ENCODE measurements around the gene INHA.

Gene INHA

DNA sequence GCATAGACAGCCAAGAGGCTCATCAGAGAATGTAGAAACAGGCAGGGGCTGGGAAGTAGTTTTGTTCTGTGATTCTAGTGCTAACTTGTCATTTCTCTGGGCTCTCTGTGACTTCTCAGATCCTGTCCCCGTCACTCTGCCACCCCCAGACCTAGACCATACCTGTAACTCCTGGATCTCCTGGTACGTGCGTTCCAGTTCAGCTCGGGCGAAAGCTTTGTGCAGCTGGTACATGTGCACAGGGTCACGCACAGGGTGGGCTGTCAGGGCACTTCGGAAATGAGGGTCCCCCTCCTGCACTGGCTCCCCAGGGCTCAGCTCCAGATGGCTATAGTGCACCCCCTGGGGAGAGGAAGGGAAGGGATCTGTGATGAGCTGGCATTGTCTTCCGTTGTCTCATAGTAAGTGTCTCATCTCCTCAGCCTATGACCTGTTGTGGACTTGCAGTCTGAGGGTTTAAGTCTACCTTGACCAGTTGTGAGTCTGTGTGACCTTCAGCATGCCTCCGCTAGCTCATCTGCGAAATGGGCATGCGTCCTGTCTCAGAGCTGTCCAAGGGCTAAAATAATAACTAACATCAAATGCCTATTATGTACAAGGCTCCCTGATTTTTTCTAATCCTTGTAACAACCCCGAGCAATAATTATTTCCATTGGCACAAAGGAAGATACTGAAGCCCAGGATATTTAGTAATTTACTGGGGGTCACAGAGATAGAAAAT lies 31.2 kb upstream of the INHA start:
- DNase-seq: no peak

DNA sequence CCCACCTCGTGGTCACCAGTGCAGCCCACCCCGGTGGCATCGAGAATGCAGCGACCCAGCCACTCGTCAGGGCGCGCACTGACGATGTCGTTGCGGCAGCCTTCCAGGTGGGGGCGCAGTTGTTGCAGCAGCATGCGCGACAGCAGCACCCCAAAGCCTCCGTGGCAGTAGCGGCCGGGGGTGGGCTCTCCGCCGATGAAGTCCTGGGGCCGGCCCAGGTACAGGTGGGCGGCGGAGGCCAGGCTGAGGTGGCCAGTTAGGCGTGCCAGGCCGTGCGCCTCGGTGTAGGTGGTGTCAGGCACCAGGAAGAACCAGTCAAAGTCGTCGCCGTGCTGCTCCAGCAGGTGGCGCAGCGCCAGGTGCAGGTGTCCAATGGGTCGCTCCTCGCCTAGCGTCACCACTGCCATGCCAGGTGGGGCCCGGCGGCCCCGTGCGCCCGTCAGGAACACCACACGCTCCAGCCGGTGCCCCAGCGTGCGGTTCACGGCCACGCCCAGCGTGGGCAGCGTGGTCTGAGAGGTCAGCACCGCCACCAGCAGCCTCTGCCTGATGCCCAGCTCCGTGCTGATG lies 30.4 kb upstream of the INHA start:
- DNase-seq: peak; percentile 77 to 92 (median 88)

DNA sequence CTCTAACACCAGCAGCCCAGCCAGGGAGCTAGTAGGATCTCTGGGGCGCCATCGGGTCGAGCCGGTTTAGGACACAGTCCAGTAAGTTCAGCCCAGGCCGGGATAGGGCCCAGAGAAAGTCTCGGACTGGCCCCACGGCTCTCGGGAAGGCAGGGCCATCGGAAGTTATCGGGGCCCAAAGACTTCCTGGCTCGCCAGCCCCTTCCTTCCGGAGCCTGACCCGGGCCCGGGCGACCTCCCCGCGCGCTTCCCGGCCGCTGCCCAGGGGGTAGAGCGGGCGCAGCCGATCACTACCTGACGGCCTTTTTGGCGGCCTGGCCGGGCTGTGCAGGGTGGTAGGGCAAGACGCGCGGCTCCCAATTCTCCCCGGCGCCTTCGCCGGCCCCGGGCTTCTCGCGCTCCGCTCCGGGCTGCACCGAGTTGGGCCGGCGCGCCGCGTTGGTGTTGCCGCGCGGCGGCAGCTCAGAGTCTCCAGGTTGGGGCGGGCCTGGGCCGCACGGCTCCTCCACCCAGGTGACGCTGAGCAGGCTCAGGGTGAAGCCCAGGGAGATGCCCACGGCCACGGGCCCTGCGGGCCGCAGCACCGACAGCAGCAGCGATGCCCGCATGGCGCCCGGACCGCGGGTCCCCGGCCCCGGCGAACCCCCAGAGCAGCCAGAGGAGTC lies 29.0 kb upstream of the INHA start:
- DNase-seq: peak in 1 of 3 experiments; percentile 41

DNA sequence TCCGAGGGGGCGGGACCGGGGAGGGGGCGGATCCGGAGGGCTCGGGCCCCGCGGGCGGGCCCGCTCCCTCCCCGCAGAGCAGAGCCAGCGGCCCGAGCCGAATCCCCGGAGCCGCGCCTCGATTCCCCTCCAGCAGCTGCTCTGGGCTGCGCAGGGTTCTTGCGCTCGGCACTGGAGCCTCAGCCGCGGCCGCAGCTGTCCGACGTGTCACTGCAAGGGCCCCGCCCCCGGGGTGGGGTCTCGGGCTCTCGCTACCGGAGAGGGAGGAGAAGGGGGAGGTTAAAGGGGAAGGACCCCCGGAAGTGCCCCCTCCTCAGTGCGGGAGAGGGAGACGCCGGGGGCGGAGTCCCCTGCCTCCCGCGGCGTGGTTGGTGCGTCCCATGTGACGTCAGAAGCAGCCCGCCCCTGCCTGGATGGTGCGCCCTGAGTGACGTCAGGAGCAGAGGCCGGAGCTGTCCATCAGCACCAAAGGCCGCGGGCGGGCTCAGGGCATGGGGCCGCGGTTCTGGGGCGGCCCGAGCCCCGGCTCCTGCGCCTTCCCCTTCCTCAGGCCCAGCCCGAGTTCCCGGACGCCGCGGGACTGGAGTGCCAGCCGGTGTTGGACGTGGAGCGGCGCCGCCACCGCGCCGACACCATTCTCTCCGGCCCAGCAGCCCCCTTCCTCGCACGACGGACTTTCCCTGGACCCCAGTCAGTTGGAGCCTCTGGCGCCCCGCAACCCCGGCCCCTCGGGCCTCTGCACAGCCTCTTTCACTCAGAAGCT lies 28.3 kb upstream of the INHA start, which contains the start of the genes CHPF and TMEM198:
CHPF (minus strand) TSS at position 214 of the 763 bp plus-strand sequence. CDS start 271 bp downstream, outside the sequence.
TMEM198 (plus strand) TSS at position 433 of the 763 bp plus-strand sequence. CDS start 700 bp downstream, outside the sequence.
- peak; percentile 95 to 99 (median 97) for DNase-seq

DNA sequence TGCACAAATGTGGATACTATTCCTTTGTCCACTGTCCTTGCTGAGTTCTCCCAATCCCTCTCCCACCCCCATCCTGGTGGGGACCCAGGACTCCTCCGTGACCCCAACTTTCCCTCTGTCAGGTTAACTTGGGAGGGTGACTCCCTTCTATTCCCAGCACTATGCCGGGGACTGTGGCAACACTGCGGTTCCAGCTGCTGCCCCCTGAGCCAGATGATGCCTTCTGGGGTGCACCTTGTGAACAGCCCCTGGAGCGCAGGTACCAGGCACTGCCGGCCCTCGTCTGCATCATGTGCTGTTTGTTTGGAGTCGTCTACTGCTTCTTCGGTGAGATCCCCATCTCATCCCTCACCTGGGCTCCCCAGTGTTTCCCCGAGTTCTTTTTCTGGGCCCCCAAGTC lies 27.5 kb upstream of the INHA start:
- peak in 1 of 3 experiments; percentile 30 for DNase-seq

DNA sequence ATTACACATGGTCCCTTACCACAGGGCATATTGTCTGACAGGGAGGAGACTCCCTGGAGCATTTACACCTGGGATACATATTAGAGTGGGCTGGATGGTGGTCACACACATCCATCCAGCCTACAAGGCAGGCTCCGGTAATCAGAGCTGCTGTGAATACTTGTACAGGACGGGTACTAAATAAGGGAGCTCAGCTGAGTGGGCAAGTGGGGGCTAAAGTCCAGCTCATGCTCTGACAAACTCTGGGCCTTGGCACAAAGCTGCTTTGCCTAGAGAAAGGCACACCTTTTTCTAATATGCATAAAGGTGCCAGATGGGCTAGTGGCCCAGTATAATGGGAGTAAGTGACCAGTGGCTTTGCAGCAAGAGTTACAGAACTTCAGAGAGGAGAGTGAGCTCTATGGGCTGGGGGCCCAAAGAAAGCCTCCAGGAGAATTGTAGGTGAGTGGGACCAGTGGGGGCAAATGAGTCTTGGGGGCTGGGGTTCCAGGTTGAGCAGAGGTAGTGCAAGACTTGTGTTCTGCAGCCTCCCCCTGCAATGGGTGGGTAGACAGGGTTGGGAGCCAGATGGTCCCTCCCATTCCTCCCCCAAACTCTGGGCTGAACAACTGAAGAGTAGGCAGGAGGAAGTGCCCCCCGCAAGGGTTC lies 26.7 kb upstream of the INHA start:
- DNase-seq: no peak

DNA sequence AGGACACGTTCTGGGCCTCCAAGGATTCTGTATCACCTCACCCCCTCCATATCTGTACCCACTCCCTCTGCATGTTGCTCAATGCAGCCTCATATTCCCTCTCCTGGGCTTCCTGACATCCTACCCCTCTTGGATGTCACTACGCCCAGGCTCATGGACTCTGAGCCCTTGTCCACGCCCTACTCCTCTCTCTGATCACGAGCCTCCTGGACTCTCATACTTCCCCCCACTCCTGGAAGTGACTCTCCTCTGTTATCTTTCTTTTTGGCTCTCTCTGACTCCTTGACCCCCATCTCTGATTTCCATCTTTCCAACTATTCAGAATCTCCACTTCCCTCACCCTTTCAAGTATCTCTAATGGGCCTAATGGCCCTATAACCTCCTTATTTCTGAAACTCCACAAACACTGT lies 26.2 kb upstream of the INHA start:
- DNase-seq: no peak

DNA sequence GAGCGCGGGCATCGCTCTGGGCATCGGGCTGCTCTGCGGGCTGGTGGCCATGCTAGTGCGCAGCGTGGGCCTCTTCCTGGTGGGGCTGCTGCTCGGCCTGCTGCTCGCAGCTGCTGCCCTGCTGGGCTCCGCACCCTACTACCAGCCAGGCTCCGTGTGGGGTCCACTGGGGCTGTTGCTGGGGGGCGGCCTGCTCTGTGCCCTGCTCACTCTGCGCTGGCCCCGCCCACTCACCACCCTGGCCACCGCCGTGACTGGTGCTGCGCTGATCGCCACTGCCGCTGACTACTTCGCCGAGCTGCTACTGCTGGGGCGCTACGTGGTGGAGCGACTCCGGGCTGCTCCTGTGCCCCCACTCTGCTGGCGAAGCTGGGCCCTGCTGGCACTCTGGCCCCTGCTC lies 24.5 kb upstream of the INHA start:
- no peak for DNase-seq

DNA sequence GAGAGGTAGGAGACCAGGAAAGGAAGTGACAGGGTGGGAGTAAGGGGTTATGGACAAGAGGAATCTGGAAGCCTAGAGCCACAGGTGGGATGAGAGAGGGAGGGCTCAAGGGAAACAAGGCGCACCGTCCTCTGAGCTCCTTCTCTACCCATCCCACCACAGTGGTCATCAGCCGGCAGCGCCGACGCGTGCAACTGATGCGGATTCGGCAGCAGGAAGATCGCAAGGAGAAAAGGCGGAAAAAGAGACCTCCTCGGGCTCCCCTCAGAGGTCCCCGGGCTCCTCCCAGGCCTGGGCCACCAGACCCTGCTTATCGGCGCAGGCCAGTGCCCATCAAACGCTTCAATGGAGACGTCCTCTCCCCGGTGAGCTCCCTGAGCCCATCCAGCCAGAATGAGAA lies 23.1 kb upstream of the INHA start:
- no peak for DNase-seq

DNA sequence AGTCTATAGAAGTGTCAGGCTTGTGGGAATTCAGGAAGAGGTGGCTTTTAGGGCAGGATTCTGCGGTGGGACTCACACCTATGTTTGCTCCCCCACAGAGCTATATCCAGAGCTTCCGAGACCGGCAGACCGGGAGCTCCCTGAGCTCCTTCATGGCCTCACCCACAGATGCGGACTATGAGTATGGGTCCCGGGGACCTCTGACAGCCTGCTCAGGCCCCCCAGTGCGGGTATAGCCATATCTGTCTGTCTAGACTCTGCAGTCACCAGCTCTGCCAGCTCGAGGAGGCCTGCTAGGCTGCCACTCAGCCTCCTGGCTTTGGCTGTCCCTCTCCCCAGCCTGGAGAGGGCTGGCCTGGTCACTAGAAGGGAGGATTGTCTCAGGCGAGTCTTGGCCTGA lies 22.5 kb upstream of the INHA start:
- no peak for DNase-seq

DNA sequence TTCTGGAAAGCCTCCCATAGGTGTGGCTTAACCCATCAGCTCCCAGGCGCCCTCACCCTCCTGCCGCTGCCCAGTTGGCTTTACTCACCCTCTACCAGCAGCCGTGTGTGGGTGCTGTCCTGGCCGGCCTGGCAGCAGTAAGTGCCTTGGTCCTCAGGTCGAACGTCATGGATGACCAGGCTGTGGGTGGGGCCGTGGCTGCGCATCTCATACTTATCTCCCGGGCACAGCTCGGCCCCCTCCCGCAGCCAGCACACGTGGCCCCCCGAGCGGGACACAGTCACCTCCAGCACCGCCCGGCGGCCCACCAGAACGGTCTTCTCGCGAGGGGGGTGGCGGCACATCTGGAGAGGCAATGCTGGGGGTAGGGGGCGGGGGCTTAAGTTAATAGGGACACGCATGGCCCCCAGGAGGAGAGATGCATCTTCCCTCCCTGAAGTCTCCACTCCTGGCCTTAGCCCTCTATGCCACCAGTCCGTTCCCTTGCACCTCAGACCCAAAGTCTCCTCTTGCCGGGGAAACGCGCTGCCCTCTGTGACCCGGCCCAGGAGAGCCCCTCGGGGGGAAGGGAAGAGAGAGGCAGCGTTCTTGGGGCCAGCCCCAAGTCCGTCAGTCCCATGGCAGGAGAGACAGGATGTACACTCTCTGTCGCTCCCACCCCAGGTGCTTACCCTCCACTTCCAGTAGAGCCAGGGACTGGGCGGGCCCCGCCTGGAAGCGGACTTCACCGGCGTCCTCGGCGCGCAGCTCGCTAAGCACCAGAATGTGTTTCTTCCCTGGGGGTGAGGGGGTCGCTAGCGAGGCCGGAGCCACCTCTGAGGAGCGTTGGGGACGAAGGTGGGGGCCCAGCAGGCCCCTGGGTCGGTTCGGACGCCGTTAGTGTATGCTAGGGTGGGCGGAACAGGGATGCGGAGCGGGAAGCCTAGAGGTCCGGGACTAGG lies 20.4 kb upstream of the INHA start:
- peak in 2 of 3 experiments; percentile 40 to 86 for DNase-seq

DNA sequence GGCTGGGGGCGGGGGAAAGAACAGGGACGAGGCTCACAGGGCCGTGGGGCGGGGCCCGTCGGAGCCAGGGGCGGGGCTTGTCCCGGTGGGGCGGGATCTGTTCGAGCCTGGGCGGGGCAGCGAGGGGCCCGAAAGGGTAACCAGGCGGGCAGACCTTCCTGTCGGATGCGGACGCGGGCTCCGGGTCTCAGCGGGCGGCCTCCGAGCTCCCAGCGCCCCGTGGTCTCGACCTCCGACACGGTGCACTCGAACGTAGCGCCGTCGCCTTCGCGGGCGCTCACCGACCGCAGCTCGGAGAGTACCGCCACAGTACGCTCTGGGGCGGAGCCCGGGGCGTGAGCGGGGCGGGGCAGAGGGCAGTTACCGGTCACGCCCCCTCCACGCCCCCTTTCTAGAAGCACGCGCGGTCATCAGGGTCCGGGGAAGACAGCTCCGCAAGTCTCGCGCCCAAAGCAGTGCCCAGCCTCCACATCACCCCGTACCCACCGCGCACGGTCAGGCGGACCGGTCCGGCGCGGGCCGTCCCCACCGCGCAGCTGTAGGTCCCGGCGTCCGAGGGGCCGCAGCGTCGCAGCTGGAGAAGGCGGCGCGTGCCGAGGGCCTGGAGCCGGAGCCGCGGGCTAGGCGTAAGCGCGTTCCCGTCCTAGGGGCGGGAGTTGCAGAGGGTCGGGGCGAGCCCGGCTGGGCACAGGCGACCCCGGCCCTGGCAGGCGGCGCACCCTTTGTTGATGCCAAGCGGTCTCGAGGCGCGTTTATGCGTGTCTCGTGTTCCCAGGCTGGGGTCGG lies 19.5 kb upstream of the INHA start:
- peak; percentile 72 to 94 (median 94) for DNase-seq

DNA sequence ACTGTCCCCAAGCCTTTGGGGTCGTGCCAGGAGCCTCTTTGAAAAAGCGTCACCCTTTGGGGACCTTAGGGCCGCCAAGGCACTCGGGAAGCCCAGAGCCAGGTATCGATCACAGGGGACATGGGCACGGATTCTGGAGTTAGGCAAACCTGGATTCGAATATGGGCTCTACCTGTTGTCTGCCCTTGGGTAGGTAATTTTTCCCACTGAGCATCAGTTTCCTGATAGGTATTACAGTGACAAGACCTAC lies 19.0 kb upstream of the INHA start:
- DNase-seq: no peak

DNA sequence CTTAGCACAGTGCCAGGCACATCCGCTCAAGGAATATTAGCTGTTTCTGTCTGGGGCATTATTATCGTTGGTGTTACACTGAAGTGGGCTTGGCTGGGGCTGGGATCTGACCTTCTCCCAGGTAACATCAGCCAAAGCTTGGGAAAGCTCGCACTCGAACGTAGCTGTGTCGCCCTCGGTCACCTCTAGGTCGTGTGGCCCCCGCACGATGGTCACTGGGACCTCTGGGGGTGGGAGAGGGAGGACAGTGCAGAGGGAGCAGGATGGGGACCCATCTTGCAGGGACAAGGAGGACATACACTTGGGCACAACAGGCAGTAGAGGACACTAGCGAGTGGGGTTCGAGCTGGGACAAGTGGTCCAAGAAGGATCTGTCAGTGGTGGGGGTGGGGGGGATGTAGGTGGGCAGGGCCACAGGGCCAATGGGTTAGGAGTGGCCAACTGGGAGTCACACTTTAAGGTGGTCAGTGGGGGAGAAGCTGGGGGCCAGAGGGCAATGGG lies 18.6 kb upstream of the INHA start:
- DNase-seq: no peak

DNA sequence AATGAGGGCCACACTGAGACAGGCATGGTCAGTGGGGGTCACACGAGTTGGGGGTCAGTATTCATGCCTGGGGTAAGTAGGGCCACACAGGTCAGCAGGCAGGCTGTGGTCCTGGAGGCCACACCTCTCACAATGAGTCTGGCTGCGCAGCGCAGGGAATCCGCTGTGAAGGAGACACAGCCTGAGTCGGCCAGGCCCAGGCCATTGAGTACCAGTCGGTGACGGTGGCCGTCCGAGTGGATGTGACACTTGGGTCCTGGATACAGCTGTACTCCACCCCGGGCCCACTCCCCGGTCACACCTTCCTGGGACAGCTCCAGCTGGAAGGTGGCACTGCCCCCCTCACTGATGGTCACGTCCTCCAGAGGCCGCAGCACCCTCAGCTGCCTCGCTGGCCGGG lies 17.8 kb upstream of the INHA start:
- DNase-seq: no peak

DNA sequence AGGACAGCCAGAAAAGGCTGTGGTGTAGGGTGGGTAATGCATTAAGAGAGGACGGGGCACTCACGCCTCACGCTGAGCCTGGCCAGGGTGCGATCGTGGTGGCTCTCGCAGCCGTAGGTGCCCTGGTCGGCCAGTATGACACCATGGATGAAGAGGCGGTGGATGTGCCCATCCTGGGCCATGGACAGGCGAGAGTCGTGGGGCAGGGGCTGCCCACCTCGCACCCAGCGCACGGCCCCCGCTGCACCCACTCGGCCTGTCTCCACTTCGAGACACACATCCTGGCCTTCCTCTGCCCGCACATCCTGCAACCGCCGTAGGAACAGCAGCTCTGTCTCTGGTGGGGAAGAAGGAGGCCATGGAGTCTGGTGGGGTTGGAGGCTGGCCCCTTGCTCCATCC lies 16.2 kb upstream of the INHA start:
- no peak for DNase-seq

DNA sequence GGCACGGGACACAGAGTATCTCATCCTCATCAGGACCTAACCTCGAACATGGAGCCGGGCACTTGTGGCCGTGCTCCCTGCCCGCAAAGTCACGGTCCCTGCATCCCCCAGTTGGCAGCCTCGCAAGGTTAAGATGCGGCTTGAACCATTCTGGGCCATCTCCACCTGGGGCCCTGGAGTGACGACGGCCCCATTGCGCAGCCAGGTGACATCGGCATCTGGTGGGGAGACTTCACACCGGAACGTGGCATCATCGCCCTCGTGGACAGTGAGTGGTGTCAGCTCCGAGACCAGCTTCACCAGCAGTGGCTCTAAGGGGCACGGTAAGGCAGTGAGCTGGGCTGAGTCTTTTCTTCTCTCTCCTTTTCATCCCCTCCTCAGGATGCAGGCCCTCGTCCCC lies 15.7 kb upstream of the INHA start:
- no peak for DNase-seq

DNA sequence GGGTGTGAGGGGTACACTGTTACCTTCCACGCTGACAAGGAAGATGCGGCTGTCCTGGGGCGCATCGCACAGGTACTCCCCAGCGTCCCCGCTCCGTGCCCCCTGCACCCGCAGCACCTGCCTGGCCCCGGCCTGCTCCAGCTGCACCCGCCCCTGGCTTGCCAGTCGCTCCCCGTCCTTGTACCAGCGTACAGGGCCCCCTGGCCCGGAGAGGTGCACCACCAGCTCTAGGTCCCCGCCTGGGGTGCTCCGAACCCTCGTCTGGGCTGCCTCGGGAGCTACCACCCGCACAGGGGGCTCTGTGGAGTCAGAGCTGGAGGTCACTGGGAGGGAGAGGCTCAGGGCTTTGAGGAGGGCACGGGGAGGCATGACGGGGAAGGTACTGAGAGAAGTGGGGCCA lies 14.8 kb upstream of the INHA start:
- no peak for DNase-seq

DNA sequence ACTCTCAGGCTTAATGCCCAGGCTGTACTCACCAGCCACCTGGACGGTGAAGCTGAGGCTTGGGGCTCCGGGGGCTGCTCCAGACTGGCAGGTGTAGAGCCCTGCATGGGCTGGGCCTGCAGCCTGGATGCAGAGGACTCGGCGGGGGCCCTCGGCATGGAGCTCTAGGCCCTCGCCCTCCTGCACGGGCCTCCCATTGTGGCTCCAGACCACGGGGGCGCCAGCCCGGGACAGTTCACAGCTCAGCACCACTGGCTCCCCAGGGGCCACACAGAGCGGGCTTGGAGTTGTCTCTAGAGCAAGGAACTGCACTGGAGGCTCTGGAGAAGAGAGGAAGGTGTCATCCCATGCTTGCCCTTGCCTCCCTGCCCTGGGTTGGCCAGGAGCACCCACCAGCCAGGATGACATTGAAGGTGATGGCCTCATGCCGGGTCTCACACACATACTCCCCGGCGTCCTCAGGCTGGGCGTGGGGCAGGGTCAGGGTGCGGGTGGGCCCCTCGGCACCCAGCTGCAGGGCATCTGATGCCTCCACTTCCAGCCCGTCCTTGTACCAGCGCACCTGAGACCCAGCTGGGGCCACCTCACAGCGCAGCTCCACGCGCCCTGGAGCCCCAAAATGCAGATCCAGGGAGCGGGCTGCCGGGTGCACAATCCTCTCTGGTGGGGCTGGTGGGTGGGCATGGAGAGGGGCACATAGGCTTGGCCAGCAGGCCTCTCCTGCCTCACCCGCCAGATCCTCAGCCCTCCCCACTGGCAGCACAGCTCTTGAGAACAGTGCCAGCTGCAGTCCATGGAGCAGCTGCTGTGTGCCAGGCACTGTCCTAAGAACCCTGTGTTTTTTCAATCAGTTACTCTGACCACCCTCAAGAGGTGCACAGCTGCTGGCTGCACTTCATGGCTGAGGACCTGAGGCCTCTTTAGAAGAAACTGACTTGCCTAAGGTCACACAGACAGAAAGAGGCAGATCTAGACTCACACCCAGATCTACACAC lies 14.0 kb upstream of the INHA start:
- DNase-seq: no peak
